HEK293T (cell line): Measurements from ENCODE around the gene EREG.
"Not testable (repeated sequence)": the region's sequence is repeated elsewhere in the genome, so short reads cannot be mapped to it uniquely, and the experiment has no call there.

Source experiments
- CTCF ChIA-PET: fragments of 350-600 bp; formaldehyde crosslinking; extraction: SDS; loops from one replicate; lab custom pipeline; 2021; ENCODE audit warnings: antibody characterized with exemption, inconsistent platforms; lab: Yijun Ruan, JAX
- POLR2A ChIA-PET: fragments of 350-600 bp; formaldehyde crosslinking; extraction: SDS; loops from one replicate; lab custom pipeline; 2020; ENCODE audit warnings: antibody characterized with exemption, inconsistent platforms; lab: Yijun Ruan, JAX
- DNase-seq: peaks from one replicate; pipeline ENCODE4 v3.0.0; 2012; ENCODE audit warnings: mixed read lengths; ENCODE audit errors: extremely low spot score
- ARNT ChIP-seq: fragments of 450-650 bp; IDR thresholded peaks from 2 replicates; pipeline ENCODE4 v1.6.1; 2017; ENCODE audit warnings: mild to moderate bottlenecking
- BHLHE40 ChIP-seq: fragments of 450-650 bp; IDR thresholded peaks from 2 replicates; pipeline ENCODE4 v1.6.1; 2016; ENCODE audit warnings: mild to moderate bottlenecking, moderate library complexity, borderline replicate concordance
- CTBP1 ChIP-seq: fragments of 450-650 bp; IDR thresholded peaks from 2 replicates; pipeline ENCODE4 v1.6.1; 2016; ENCODE audit warnings: borderline replicate concordance
- ELF4 ChIP-seq: fragments of 450-650 bp; IDR thresholded peaks from 2 replicates; pipeline ENCODE4 v1.6.1; 2017; ENCODE audit warnings: antibody characterized with exemption
- FOXA1 ChIP-seq: fragments of 450-650 bp; IDR thresholded peaks from 2 replicates; pipeline ENCODE4 v1.6.1; 2016; ENCODE audit warnings: mild to moderate bottlenecking
- FOXK2 ChIP-seq: fragments of 450-650 bp; IDR thresholded peaks from 2 replicates; pipeline ENCODE4 v1.6.1; 2016; ENCODE audit warnings: mild to moderate bottlenecking
- FOXM1 ChIP-seq: fragments of 450-650 bp; IDR thresholded peaks from 2 replicates; pipeline ENCODE4 v1.6.1; 2017; ENCODE audit warnings: mild to moderate bottlenecking, borderline replicate concordance
- HDGF ChIP-seq: fragments of 450-650 bp; IDR thresholded peaks from 2 replicates; pipeline ENCODE4 v1.6.1; 2017; ENCODE audit warnings: antibody characterized with exemption, borderline replicate concordance
- L3MBTL2 ChIP-seq: fragments of 450-650 bp; conservative IDR thresholded peaks from 2 replicates; pipeline ENCODE4 v1.6.1; 2016; ENCODE audit warnings: mild to moderate bottlenecking
- LEF1 ChIP-seq: fragments of 450-650 bp; IDR thresholded peaks from 2 replicates; pipeline ENCODE4 v1.6.1; 2017; ENCODE audit warnings: mild to moderate bottlenecking, borderline replicate concordance
- NFRKB ChIP-seq: fragments of 450-650 bp; IDR thresholded peaks from 2 replicates; pipeline ENCODE4 v1.6.1; 2016; ENCODE audit warnings: mild to moderate bottlenecking, moderate library complexity
- PKNOX1 ChIP-seq: fragments of 450-650 bp; IDR thresholded peaks from 2 replicates; pipeline ENCODE4 v1.6.1; 2016
- SP1 ChIP-seq: fragments of 450-650 bp; IDR thresholded peaks from 2 replicates; pipeline ENCODE4 v1.6.1; 2017
- SUZ12 ChIP-seq: fragments of 450-650 bp; IDR thresholded peaks from 2 replicates; pipeline ENCODE4 v1.6.1; 2016; ENCODE audit warnings: mild to moderate bottlenecking
- TARDBP ChIP-seq: fragments of 450-650 bp; IDR thresholded peaks from 2 replicates; pipeline ENCODE4 v1.6.1; 2016
- ZNF384 ChIP-seq: fragments of 450-650 bp; IDR thresholded peaks from 2 replicates; pipeline ENCODE4 v1.6.1; 2016

The EREG gene

DNA sequence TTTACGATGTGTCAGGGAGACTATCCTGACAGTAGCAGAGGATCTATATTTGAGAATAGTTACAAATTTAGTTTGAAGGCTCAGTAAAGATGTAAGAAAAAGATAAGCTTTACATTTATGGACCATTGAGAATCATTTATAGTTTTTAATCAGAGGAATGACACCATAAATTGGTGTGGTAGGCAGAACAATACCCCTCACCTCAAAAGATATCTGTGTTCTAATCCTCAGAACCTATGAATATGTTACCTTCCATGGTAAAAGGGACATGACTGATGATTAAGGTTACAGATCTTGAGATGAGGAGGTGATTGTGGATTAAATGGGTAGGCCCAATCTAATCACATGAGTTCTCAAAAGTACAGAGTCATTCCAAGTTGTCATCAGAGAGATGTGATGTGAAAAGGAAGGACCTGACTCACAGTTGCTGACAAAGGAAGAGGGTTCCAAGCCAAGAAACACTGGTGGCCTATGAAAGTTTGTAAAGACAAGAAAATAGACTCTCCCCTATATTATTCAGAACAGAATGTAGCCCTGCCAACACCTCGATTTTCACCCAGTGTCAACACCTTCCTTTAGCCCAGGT, 27.0 kb downstream of the EREG start:
- no peak for DNase-seq
- POLR2A ChIA-PET: no interaction called here
- CTCF ChIA-PET: no interaction called here
- TF ChIP-seq BHLHE40 (no peak), LEF1 (no peak), ZNF384 (no peak)

DNA sequence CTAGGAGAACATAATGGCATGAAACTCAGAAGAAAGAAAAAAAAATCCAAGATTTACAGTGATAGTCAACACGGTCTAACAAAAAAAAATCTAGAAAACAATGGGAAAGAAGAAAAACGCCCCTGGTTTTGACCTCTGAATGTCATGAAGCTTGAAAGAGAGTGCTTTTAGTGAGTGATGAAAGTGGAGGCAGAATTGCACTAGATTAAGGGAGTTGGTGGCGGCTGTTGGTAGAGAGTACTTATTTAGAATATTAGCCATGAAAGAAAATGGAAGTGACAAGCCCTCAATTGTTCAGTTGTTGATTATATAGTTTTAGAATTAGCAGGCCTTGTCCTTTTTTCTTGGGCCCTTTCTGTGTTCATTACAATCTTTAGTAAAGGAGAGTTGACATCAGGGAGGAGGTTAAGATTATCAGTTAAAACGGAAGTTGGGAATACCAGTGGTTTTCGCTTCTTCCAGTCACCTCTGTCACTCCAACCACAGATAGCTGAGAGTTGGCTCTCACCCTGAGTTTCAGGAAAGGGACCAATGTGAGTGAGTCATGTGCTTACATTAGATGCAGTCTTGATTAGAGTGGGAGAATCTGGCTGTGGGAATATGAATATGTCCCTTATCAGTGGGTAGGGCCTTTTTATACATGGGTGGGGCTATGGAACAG, 29.7 kb downstream of the EREG start:
- no peak for TF ChIP-seq FOXA1
- TF ChIP-seq L3MBTL2: no peak
- no peak for TF ChIP-seq CTBP1
- no peak for TF ChIP-seq FOXM1
- no peak for TF ChIP-seq SP1
- TF ChIP-seq TARDBP: no peak
- no peak for TF ChIP-seq HDGF
- TF ChIP-seq NFRKB: no peak
- TF ChIP-seq SUZ12: no peak
- TF ChIP-seq PKNOX1: no peak
- TF ChIP-seq FOXK2: no peak
- no peak for TF ChIP-seq BHLHE40
- no peak for TF ChIP-seq ELF4
- no peak for TF ChIP-seq ZNF384
- DNase-seq: no peak
- ChIA-PET POLR2A (no interaction called here), CTCF (no interaction called here)

DNA sequence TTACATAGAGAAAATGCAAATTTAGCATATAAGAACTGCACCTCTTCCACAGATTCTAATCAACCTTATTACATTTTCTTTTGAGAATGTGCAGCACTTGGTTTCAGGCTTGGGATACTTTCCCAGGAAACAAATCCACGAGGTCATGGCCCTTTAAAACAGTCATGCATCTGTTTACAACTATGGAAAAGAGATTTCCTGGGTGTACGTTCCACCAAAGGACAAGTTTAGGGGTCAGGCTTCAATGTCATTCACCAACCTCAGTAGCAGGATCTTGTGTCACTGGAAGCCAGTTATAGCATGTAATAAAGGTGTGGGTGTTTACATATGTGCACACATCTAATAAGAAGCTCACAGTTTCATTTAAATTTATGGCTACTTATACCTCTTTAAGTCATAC, 30.7 kb downstream of the EREG start:
- POLR2A ChIA-PET: no interaction called here
- CTCF ChIA-PET: no interaction called here
- no peak for DNase-seq
- TF ChIP-seq FOXM1 (no peak), BHLHE40 (no peak), LEF1 (no peak), L3MBTL2 (no peak), PKNOX1 (no peak), ELF4 (no peak), HDGF (no peak), CTBP1 (no peak), SP1 (no peak), FOXA1 (no peak), TARDBP (no peak), SUZ12 (no peak)

- TF ChIP-seq FOXA1: no peak
- no peak for TF ChIP-seq NFRKB
- no peak for TF ChIP-seq ARNT
- no peak for TF ChIP-seq SUZ12
- TF ChIP-seq CTBP1: no peak
- no peak for TF ChIP-seq HDGF
- no peak for TF ChIP-seq ZNF384
- TF ChIP-seq FOXK2: no peak
- TF ChIP-seq LEF1: no peak
- no peak for TF ChIP-seq PKNOX1
- TF ChIP-seq ELF4: no peak
- TF ChIP-seq SP1: no peak
- TF ChIP-seq FOXM1: no peak
- no peak for TF ChIP-seq BHLHE40
- no peak for TF ChIP-seq L3MBTL2
- no peak for TF ChIP-seq TARDBP
- DNase-seq: no peak
- POLR2A ChIA-PET: no interaction called here
- CTCF ChIA-PET: no interaction called here
Measured at GRCh38 chr4:74397748-74398426, 32.9 kb downstream of the EREG start.

- DNase-seq, CTCF ChIA-PET, POLR2A ChIA-PET: not testable (repeated sequence)
Measured at GRCh38 chr4:74398894-74399589, 34.1 kb downstream of the EREG start.

DNA sequence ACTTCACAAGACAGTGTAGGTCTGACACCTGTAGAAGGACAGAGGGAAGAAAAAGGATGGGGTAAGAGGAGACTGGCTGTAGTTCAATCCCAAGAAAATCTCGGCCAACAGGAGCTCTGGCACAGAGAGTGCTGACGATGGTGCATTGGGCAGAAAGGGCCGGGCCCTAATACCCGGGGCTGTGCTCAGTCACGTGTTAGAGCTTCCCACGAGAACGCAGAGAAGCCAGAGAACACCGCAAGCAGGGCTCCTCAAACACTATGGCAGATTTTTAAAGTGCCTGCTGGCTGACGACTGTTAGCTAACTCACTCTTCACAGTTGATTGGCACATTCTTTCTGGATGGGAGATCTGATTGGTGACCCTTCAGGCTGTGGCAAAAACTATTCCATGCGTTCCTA, 35.5 kb downstream of the EREG start:
- no peak for DNase-seq
- ChIA-PET POLR2A (no interaction called here), CTCF (no interaction called here)
- TF ChIP-seq PKNOX1 (no peak), HDGF (no peak), SUZ12 (no peak), FOXK2 (no peak), LEF1 (no peak), NFRKB (no peak), CTBP1 (no peak), TARDBP (no peak), SP1 (no peak), FOXM1 (no peak), ELF4 (no peak), BHLHE40 (no peak), ZNF384 (no peak), L3MBTL2 (no peak), FOXA1 (no peak), ARNT (no peak)
